HG03378 (cell line): ENCODE measurements around the gene NME3.
"Not testable (repeated sequence)": the region's sequence is repeated elsewhere in the genome, so short reads cannot be mapped to it uniquely, and the experiment has no call there.

Experiments used
- ATAC-seq: cut with Tn5 transposase; IDR thresholded peaks from one replicate; pipeline ENCODE4 v1.9.1; 2021; ENCODE audit warnings: mild to moderate bottlenecking, moderate library complexity; ENCODE audit not compliant: unreplicated experiment

The NME3 gene

GRCh38 chr16:1754204-1754603, 17.1 kb downstream of the NME3 start:
- ATAC-seq: no peak

- ATAC-seq: no peak
These were observed 18.5 kb downstream of the NME3 start for GRCh38 chr16:1752853-1753252.

GRCh38 chr16:1751946-1752345, 19.4 kb downstream of the NME3 start:
- no peak for ATAC-seq

GRCh38 chr16:1749152-1750117, 21.9 kb downstream of the NME3 start:
- ATAC-seq: no peak

- no peak for ATAC-seq
These were observed 23.4 kb downstream of the NME3 start for GRCh38 chr16:1747934-1748333.

GRCh38 chr16:1746693-1747195, 24.6 kb downstream of the NME3 start:
- no peak for ATAC-seq

- no peak for ATAC-seq
These were observed 25.2 kb downstream of the NME3 start for GRCh38 chr16:1745900-1746692.

GRCh38 chr16:1745181-1745899, 26.0 kb downstream of the NME3 start:
- ATAC-seq: no peak

GRCh38 chr16:1744338-1744840, 27.0 kb downstream of the NME3 start:
- no peak for ATAC-seq

GRCh38 chr16:1743376-1744337, 27.7 kb downstream of the NME3 start:
- no peak for ATAC-seq

GRCh38 chr16:1741553-1742165, 29.7 kb downstream of the NME3 start:
- ATAC-seq: no peak

GRCh38 chr16:1740781-1741490, 30.4 kb downstream of the NME3 start:
- ATAC-seq: no peak

- ATAC-seq: no peak
These were observed 31.1 kb downstream of the NME3 start for GRCh38 chr16:1740234-1740633.

GRCh38 chr16:1734816-1735215, 36.5 kb downstream of the NME3 start:
- no peak for ATAC-seq

- no peak for ATAC-seq
These were observed 37.2 kb downstream of the NME3 start for GRCh38 chr16:1734123-1734522.

GRCh38 chr16:1732551-1732987, 38.8 kb downstream of the NME3 start:
- not testable (repeated sequence) for ATAC-seq

- ATAC-seq: no peak
These were observed 39.3 kb downstream of the NME3 start for GRCh38 chr16:1732071-1732470.

GRCh38 chr16:1731603-1732002, 39.7 kb downstream of the NME3 start:
- no peak for ATAC-seq

- ATAC-seq: no peak
These were observed 40.3 kb downstream of the NME3 start for GRCh38 chr16:1731073-1731472.
